GM03348 (cell line): ENCODE results near the gene HEXB.
"Not testable (repeated sequence)": the region's sequence is repeated elsewhere in the genome, so short reads cannot be mapped to it uniquely, and the experiment has no call there.

Source experiments
- DNase-seq: peaks from one replicate; pipeline ENCODE4 v3.0.0; 2012; ENCODE audit warnings: low spot score

The HEXB gene

GRCh38 chr5:74659172-74659571 is 25.9 kb upstream of the HEXB start:
- no peak for DNase-seq

GRCh38 chr5:74660140-74660539 is 24.9 kb upstream of the HEXB start:
- no peak for DNase-seq

GRCh38 chr5:74660873-74661272 is 24.2 kb upstream of the HEXB start:
- no peak for DNase-seq

GRCh38 chr5:74664551-74664950 is 20.5 kb upstream of the HEXB start:
- no peak for DNase-seq

- DNase-seq, result no peak
Observed at GRCh38 chr5:74665273-74665672, 19.8 kb upstream of the HEXB start.

- no peak for DNase-seq
Observed at GRCh38 chr5:74665816-74666215, 19.2 kb upstream of the HEXB start.

- peak; percentile 46 for DNase-seq
Observed at GRCh38 chr5:74667396-74667795, 17.6 kb upstream of the HEXB start.

GRCh38 chr5:74669821-74670220 is 15.2 kb upstream of the HEXB start:
- DNase-seq, result no peak

GRCh38 chr5:74670396-74671038 is 14.5 kb upstream of the HEXB start:
- no peak for DNase-seq

- no peak for DNase-seq
Observed at GRCh38 chr5:74672215-74672877, 12.7 kb upstream of the HEXB start.

- DNase-seq, result peak; percentile 64
Observed at GRCh38 chr5:74673011-74673790, 11.8 kb upstream of the HEXB start.

GRCh38 chr5:74676466-74676865 is 8.6 kb upstream of the HEXB start:
- not testable (repeated sequence) for DNase-seq

- not testable (repeated sequence) for DNase-seq
Observed at GRCh38 chr5:74678123-74678522, 6.9 kb upstream of the HEXB start.

GRCh38 chr5:74679300-74679699 is 5.7 kb upstream of the HEXB start:
- not testable (repeated sequence) for DNase-seq

- no peak for DNase-seq
Observed at GRCh38 chr5:74679966-74680365, 5.1 kb upstream of the HEXB start.

GRCh38 chr5:74685979-74686631 is 1.1 kb downstream of the HEXB start:
- no peak for DNase-seq

- no peak for DNase-seq
Observed at GRCh38 chr5:74686962-74687751, 2.1 kb downstream of the HEXB start.

GRCh38 chr5:74693191-74693590 is 8.2 kb downstream of the HEXB start:
- no peak for DNase-seq

GRCh38 chr5:74717596-74717995 is 32.6 kb downstream of the HEXB start:
- DNase-seq, result no peak

- no peak for DNase-seq
Observed at GRCh38 chr5:74722271-74722670, 37.2 kb downstream of the HEXB start.

GRCh38 chr5:74725331-74725730 is 40.3 kb downstream of the HEXB start:
- no peak for DNase-seq

GRCh38 chr5:74736759-74737158 is 51.7 kb downstream of the HEXB start:
- DNase-seq, result no peak
